Measurements from ENCODE around the gene SOX18.

- TF ChIP-seq POLR2AphosphoS5 (IDR thresholded peaks at IDR 0.05) (no peak), CTCF (IDR thresholded peaks at IDR 0.05 in 8 of 11, conservative IDR thresholded peaks at IDR 0.05 in 3 of 11) (no peak)
These were observed 29.5 kb upstream of the SOX18 start for GRCh38 chr20:64078934-64079272.

All from spleen (tissue), 7 donors.